KMS-11 (cell line): ENCODE results near the gene SPTB.

Experiments
- H2AFZ ChIP-seq: fragments of 200-600 bp; sonication (generic); 2 replicates; pipeline ENCODE4 v1.6.1; 2016; ENCODE audit warnings: antibody characterized with exemption, mixed run types, low read depth
- H3K27ac ChIP-seq: fragments of 200-600 bp; sonication (generic); 2 replicates; pipeline ENCODE4 v1.6.1; 2016; ENCODE audit warnings: mild to moderate bottlenecking, mixed run types
- H3K27me3 ChIP-seq: fragments of 200-600 bp; sonication (generic); 2 replicates; pipeline ENCODE4 v1.6.1; 2017; ENCODE audit warnings: mild to moderate bottlenecking, low read depth, mixed run types, moderate library complexity; ENCODE audit not compliant: insufficient read depth
- H3K36me3 ChIP-seq: fragments of 200-600 bp; sonication (generic); 2 replicates; pipeline ENCODE4 v1.6.1; 2017; ENCODE audit warnings: mild to moderate bottlenecking, mixed run types; ENCODE audit not compliant: insufficient read depth
- H3K4me1 ChIP-seq: fragments of 200-600 bp; sonication (generic); 2 replicates; pipeline ENCODE4 v1.6.1; 2016; ENCODE audit warnings: mild to moderate bottlenecking, low read depth, mixed run types; ENCODE audit not compliant: poor library complexity, severe bottlenecking
- H3K4me2 ChIP-seq: fragments of 200-600 bp; sonication (generic); 2 replicates; pipeline ENCODE4 v1.7.0; 2016; ENCODE audit warnings: mild to moderate bottlenecking, mixed run types
- H3K4me3 ChIP-seq: fragments of 200-600 bp; sonication (generic); IDR thresholded peaks from 2 replicates; pipeline ENCODE4 v1.6.1; 2017; ENCODE audit warnings: low read depth, low read length, mixed read lengths; ENCODE audit not compliant: insufficient read depth
- H3K79me2 ChIP-seq: fragments of 200-600 bp; sonication (generic); 2 replicates; pipeline ENCODE4 v1.6.1; 2016; ENCODE audit warnings: low read depth, mixed run types; ENCODE audit not compliant: insufficient read depth
- H3K9ac ChIP-seq: fragments of 200-600 bp; sonication (generic); 2 replicates; pipeline ENCODE4 v1.6.1; 2016; ENCODE audit warnings: mild to moderate bottlenecking, mixed run types
- H4K20me1 ChIP-seq: fragments of 200-600 bp; sonication (generic); 2 replicates; pipeline ENCODE4 v1.6.1; 2016; ENCODE audit warnings: mild to moderate bottlenecking, mixed run types; ENCODE audit not compliant: insufficient read depth
- CTCF ChIP-seq: fragments of 200-600 bp; sonication (generic); conservative IDR thresholded peaks from 2 replicates; pipeline ENCODE4 v1.6.1; 2017; ENCODE audit warnings: low read depth, mild to moderate bottlenecking, antibody characterized with exemption, low read length, moderate library complexity, mixed read lengths

Gene SPTB

DNA sequence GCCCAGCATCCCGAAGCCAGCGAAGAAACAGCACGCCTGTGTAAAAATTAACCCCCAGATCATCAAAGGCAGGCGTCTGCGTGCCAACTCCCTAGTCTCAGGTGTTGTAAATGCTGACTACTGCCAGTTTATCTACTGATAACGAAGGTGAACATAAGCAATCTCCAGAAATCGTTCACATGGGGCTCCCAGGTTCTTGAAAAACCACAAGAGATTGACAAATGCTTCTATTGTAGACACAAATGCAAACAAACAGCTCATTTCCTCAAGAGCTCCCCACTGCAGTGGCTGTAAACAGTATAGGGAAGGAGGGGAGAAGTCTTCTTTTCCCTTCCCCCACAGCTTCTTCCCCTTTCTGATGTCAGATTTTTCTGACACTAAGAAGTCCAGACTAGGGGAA lies 180.8 kb downstream of the SPTB start:
- H3K27ac ChIP-seq: no peak overlapping the region
- no peaks in the 10 kb centered on the region for H4K20me1 ChIP-seq
- H3K27me3 ChIP-seq: no peaks in the 10 kb centered on the region
- H2AFZ ChIP-seq: no peak overlapping the region
- TF ChIP-seq CTCF: no peak
- no peaks in the 10 kb centered on the region for H3K36me3 ChIP-seq
- no peaks in the 10 kb centered on the region for H3K4me1 ChIP-seq
- H3K79me2 ChIP-seq: no peaks in the 10 kb centered on the region
- no peak overlapping the region for H3K4me2 ChIP-seq
- H3K4me3 ChIP-seq: no peak overlapping the region
- no peak overlapping the region for H3K9ac ChIP-seq

GRCh38 chr14:64696355-64696857 lies 183.3 kb downstream of the SPTB start:
- H3K27ac ChIP-seq: no peak overlapping the region
- H3K4me3 ChIP-seq: no peak overlapping the region
- no peaks in the 10 kb centered on the region for H3K36me3 ChIP-seq
- H3K4me1 ChIP-seq: no peaks in the 10 kb centered on the region
- H3K9ac ChIP-seq: no peak overlapping the region
- H3K4me2 ChIP-seq: no peak overlapping the region
- no peaks in the 10 kb centered on the region for H4K20me1 ChIP-seq
- no peak for TF ChIP-seq CTCF
- no peaks in the 10 kb centered on the region; the same call in 1 of the 2 replicates for H3K27me3 ChIP-seq
- no peak overlapping the region for H2AFZ ChIP-seq
- H3K79me2 ChIP-seq: no peaks in the 10 kb centered on the region
